HG03378 (cell line): ENCODE data around the gene PALM3.
"Not testable (repeated sequence)": the region's sequence is repeated elsewhere in the genome, so short reads cannot be mapped to it uniquely, and the experiment has no call there.

Source experiments
- ATAC-seq: cut with Tn5 transposase; IDR thresholded peaks from one replicate; pipeline ENCODE4 v1.9.1; 2021; ENCODE audit warnings: mild to moderate bottlenecking, moderate library complexity; ENCODE audit not compliant: unreplicated experiment

The PALM3 gene

DNA sequence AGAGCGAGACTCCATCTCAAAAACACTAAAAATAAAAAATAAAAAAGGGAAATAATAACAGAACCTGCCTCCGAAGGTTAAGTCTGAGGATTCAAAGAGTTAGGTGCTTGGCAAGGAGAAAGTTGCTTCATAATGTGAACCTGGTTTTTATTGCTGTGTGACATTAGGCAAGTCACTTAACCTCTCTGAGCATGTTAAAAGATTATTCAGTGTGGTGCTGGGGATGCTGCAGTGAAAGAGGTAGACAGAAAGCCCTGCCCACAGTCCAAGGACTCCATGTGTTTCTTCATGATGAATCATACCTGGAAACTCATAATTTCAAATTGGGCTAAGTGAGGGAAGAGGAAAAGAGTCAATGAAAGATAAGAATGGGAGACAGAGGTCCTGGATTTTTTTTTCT is 27.9 kb downstream of the PALM3 start:
- ATAC-seq: no peak

DNA sequence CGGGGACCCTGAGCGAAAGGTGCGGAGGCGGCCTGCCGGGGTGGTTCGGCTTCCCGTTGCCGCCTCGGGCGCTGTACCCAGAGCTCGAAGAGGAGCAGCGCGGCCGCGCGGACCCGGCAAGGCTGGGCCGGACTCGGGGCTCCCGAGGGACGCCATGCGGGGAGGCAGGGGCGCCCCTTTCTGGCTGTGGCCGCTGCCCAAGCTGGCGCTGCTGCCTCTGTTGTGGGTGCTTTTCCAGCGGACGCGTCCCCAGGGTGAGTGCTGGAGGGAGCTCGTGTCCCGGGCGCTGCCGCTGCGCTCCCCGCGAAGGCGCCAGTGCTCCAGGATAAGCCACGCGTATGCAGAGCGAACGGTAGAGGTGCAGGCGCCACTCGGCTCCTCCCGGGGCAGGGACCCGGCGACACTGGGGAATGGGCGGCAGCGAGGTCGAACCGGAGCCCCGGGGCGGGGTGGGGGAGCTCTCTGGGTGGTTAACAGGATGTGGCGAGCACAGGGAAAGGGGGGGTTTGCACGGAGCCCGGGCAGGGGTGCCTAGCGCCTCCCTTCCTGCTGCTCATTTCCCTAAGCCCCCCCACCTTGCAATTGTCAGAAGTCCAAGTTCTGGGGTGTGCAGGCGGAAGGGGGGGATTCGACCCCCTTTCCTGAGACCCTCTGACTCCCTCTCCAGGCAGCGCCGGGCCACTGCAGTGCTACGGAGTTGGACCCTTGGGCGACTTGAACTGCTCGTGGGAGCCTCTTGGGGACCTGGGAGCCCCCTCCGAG is 30.0 kb downstream of the PALM3 start, which contains the start of gene IL27RA:
TSS of gene IL27RA (plus strand) at position 44 of the 762 bp plus-strand sequence. CDS start at position 155, 111 bp downstream.
- no peak for ATAC-seq

DNA sequence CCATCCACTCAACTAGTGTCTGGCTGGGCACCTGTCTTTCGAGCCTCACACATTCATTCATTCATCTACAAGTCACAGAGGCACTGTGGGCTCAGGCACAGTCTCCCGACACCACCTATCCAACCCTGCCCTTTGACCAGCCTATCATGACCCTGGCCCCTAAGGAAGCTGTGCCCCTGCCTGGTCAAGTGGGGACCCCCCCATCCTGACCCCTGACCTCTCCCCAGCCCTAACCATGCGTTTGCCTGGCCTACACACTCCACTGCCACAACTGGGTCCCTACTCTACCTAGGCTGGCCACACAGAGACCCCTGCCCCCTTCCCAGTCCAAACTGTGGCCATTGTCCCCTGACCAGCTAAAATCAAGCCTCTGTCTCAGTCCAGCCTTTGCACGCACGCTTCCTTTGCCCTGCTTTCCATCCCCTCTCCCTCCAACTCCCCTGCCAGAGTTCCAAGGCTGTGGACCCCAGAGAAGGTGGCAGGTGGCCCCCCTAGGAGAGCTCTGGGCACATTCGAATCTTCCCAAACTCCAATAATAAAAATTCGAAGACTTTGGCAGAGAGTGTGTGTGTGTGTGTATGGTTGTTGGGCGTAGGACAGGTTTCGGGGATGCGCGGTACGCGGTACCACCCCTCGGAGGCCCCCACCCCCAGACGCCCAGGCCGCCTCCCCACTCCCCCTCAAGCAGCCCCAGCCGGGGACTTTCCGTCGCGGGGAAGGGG is 30.7 kb downstream of the PALM3 start:
- no peak for ATAC-seq

DNA sequence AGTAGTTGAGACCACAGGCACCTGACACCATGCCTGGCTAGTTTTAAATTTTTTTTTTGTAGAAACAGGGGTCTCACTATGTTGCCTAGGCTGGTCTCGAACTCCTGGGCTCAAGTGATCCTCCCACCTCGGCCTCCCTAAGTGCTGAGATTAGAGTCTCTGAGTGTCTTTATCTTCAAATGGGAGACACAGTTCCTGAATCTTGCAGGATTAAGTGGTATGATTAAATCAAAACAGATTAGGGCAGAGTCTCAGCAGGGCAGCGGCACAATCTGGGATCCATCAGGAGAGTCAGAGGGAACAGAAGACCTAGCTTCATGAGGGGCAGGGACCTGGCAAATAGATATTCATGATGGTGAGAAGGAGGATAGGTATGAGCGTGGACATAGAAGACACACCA is 33.0 kb downstream of the PALM3 start:
- ATAC-seq: no peak

DNA sequence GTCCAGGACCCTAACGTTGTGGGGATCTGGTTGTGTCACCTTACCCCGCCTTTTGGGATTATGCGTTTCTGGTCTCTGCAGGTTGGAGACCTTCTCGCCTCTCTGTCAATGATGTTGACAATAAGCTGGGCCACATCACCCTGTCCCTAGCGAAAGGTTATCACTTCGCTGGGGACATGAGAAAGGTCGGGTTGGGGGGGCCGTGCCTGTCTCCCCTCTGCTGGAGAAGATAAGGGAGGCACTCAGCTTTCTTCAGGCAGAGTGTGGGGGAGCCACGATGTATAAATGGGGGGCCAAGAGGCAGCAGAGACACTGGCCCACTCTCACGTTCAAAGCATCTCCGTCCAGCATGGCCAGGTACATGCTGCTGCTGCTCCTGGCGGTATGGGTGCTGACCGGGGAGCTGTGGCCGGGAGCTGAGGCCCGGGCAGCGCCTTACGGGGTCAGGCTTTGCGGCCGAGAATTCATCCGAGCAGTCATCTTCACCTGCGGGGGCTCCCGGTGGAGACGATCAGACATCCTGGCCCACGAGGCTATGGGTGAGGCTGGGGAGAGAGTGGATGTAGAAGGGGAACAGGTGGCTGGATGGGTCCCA is 33.9 kb downstream of the PALM3 start, which contains the start of gene RLN3:
TSS of gene RLN3 (plus strand) at position 293 of the 595 bp plus-strand sequence. CDS start at position 350, 57 bp downstream.
- no peak for ATAC-seq

DNA sequence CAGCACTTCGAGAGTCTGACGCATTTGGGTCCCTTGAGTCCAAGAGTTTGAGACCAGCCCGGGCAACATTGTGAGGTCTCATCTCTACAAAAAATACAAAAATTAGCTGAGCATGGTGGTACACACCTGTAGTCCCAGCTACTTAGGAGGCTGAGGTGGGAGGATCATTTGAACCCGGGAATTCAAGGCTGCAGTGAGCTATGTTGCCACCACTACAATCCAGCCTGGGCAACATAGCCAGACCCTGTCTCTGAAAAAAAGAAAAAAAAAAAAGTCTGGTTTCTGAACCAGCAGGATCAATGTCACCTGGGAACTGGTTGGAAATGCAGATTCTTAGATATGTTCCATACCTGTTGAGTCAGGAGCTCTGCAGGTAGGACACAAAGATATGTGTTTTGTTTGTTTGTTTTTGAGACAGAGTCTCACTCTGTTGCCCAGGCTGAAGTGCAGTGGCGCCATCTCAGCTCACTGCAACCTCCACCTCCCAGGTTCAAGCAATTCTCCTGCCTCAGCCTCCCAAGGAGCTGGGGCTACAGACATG is 35.2 kb downstream of the PALM3 start:
- ATAC-seq: not testable (repeated sequence)

DNA sequence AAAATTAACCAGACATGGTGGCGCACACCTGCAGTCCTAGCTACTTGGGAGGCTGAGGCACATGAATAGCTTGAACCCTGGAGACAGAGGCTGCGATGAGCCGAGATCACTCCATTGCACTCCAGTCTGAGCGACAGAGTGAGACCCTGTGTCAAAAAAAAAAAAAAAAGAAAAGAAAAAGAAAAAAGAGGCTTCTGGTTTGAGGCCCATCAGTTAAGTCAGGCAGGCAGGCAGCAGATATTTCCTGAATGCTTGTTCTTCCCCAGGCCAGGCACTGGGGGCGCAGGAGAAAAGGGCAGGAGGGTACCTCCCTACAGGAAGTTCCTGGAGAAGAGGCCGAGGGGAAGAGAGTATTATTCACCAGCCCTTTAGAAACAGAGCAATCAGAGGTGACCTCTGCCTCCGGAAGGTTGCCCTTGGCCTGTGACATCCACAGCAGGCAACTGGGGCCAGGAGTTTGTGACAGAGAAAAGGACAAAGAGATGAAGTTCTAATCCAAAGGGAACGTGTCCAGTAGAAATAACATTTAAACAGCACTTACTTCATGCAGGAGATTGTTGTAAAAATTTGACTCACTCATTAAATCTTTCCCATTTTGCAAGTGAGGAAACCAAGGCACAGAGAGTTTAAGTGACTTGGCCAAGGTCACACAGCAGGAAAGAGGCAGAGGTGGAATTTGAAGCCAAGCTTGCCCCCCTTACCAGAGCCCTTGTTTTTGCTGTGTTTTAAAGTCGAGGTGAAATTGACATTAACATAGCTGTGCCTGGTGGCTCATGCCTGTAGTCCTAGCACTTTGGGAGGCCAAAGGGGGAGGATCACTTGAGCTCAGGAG is 38.3 kb downstream of the PALM3 start:
- no peak for ATAC-seq

DNA sequence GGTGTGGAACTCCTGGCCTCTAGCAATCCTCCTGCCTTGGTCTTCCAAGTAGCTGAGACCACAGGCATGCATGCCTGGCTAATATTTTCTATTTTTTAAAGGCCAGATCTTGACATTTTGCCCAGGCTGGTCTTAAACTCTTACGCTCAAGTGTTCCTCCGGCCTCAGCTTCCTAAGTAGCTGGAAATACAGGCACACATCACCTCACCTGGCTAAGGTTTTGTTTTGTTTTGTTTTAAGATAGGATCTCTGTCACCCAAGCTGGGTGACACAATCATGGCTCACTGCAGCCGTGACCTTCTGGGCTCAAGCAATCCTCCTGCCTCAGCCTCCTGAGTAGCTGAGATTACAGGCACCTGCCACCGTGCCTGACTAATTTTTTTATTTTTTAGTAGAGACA is 39.4 kb downstream of the PALM3 start:
- ATAC-seq: no peak

DNA sequence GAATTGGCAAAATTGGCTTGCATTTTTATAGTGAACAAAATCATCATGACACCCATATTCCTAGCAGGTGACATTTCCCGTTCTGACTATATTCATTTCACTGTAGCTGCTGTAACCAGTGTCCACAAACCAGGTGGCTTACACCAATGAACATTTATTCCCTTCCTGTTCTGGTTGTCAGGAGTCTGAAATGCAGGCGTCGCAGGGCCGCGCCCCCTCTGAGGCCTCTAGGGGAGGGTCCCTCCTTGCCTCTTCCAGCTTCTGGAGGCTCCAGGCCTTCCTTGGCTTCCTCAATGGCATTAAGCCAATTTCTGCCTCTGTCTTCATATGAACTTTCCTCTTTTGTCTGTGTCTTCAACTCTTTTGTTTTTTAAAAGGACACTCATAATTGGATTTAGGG is 40.4 kb downstream of the PALM3 start:
- ATAC-seq: no peak

DNA sequence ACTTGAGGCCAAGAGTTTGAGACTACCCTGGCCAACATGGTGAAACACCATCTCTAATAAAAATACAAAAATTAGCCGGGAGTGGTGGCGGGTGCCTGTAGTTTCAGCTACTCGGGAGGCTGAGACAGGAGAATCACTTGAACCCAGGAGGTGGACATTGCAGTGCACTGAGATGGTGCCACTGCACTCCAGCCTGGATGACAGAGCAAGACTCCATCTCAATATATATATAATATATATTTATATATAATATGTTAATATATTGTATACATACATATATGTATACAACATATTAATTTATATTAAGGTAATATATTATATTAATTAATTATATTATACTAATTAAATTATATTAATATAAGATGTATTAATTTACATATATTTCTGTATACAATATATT is 42.1 kb downstream of the PALM3 start:
- ATAC-seq: not testable (repeated sequence)

DNA sequence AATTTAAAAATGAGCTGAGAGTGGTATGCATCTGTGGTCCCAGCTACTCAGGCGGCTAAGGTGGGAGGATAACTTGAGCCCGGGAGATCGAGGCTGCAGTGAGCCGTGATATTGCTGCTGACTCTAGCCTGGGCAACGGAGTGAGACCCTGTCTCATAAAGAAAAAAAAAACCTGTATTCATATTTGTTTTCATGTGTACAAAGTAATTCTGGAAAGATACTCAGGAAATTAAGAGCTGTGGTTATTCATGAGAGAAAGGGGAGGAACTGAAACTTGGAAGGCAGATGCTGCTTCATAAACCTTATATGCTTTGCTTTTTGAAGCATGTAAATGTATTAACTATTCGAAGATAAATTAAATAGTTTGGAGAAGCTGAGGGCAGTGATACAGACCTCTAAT is 42.8 kb downstream of the PALM3 start:
- ATAC-seq: no peak

DNA sequence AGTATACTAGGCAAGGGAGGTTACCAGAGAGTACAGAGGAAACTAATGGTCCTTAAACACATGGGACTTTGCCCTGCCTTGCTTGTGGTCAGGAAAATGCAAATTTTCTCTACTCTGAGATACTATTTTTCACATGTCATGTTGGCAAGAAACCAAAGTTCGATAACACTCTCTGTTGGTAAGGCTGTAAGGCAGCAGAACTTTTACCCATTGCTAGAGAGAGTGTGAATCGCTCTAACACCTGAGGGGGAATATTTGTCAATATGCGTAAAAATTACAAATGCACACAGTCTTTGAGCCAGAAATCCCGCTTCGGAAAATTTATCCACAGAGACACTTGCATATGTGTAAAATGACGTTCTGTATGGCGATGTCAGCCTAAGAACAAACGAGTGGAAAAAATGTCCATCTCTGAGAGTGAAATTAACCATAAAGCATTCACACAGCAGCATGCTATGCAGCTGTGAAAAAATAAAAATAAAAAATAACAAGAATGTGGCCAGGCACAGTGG is 46.3 kb downstream of the PALM3 start:
- ATAC-seq: peak; percentile 82

DNA sequence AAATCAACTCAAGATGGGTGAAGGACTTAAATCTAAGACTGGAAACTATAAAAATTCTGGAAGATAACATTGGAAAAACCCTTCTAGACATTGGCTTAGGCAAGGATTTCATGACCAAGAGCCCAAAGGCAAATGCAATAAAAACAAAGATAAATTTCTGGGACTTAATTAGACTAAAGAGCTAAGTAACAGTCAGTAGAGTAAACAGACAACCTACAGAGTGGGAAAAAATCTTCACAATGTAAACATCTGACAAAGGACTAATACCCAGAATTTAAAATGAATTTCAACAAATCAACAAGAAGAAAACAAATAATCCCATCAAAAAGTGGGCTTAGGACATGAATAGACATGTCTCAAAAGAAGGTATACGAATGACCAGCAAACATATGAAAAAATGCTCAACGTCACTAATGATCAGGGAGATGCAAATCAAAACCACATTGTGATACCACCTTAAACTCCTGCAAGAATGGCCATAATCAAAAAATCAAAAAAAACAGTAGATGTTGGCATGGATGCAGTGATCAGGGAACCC is 49.4 kb downstream of the PALM3 start:
- no peak for ATAC-seq

DNA sequence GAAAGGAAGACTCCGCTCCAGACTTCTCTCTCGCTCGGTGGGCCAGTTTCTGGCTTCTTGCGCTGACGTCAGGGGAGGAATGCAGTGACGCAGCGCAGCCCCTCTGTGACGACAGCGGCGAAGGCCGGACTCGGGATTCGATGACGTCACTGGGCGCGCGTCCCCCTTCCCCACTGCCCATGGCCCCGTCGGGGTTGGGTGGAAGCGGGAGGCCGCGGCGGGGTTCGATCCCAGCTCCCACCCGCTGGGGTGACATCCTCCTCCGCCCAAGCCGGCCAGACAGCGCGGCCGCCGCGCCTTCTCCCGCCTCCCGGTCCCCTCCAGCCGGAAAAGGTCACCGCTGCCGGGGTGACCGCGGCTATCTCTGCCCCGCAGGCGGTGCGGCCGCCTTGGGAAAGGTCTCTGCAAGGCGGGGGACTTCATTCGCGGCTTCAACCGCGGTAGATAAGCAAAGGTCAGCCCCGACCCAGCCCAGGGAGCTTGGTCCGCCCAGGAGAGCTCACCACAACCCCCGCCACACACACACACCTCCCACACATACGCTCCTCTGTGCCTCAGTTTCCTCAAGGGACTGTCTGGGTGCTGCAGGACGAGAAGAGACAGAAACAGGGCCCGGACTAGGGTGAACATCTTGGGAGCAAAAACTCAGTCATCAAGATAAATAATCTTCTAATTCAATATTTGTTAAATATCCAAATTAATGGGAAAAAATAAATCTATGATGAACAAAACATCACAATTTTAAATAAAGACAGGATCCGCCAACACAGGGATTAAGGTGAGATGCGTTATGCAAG is 54.9 kb downstream of the PALM3 start:
- peak; percentile 33 for ATAC-seq

DNA sequence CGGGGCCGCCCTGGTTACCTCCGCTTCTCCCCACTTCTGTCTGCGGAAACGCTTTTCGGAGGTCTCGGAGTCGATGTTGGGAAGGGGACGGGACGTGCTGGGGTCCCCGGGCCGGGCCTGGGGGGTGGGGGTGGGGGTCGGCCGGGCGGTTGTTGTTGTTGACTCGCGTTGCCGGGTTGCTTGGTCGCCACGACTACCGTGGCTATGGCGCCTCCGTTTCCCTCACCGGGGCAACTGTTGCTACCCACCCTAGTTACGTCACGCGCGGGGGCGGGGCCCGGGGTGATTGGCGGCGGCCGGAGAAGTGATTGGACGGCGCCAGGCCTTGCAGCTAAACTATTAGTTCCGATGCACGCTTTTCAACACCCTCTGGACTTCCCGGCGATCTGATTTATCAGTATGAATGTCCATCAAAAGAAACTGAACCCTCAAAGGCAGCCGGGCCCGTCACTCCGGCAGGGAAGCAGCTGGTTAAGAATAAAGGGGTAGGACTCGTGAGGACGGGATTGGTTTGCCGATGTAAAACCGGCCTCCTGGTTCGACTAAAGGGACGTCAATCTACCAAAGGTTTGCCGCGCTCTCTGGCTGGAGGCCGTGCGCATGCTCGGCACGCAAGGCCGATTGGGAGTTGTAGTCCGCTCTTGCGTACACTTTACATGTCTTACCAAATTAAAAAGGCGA is 55.7 kb downstream of the PALM3 start, which contains the start of gene RFX1:
TSS of gene RFX1 (minus strand) at position 236 of the 681 bp plus-strand sequence. CDS start 12,477 bp downstream, outside the sequence.
- ATAC-seq: peak; percentile 79

DNA sequence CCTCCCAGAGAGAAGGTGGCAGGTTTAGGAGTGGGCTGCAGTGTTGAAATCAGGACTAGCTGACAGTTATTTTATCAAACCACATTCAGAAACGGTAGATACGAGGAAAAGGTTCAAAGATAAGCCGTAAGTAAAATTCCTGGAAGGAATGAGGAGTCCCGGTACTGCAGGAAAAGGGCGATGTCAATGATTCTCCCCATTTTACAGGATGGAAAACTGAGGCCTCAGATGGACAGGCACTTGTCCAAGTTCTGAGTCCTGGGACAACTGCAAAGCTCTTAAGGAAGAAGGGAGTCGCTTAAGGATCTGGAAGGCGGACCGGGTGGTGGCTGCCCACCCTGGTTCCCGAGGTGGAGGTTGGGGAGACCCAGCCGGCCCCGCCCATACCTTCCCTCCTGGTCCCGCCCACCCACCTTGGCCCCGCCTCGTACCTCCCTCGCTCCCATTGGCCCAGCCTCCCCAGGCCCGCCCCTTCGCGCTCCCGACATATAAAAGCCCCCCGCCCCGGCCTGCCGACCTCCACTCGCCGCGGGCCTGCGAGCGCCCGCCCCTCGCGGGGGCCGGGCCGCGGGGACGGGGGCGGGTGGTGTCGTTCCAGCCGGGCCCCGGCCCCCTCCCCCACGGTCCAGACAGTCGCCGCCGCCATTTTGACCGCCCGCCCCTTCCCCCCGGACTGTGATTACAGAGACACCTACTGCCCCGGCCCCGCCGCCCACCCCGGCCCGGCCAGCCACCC is 56.4 kb downstream of the PALM3 start:
- ATAC-seq: no peak

DNA sequence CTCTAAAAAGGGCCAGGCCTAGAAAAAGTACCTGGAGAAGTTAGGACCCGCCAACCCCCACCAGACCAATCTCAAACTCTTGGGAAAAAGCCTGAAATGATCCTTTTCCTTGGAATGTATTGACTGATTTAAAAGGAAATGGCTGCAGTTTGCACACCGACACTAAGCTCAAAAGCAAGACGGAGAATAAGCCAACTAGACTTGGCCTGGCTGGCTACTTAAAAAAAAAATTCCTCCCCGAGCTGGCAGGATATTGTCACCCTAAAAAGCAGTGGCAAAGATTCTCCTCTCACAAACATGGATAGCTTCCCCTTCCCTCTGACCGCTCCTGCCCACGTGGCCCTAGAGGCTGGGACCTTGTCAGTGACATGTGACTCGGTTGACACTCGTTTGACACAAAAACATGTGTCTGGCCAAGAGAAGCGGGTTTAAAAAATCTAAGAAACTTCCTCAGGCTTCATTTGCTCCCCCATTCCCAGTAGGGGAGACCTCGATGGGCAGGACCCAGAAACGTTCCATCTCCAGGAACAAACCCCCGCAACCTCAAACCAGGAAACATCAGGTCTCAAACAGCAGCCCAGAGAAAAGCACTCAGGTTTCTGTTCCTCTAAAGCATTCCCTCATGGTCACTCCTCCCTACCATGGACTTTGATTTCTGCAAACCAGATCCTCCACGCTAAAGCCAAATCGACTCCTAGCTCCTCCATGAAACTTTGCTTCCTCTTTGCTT is 57.1 kb downstream of the PALM3 start:
- ATAC-seq: no peak
